ENCODE measurements around the gene TWSG1.
A peak's percentile ranks its signal among the peaks of the same experiment; 100 is the strongest.
"Not testable (repeated sequence)": the region's sequence is repeated elsewhere in the genome, so short reads cannot be mapped to it uniquely, and the experiment has no call there.

TWSG1 gene

GRCh38 chr18:9392726-9393125 is 58.2 kb downstream of the TWSG1 start:
- no peak for DNase-seq

GRCh38 chr18:9394046-9394445 is 59.5 kb downstream of the TWSG1 start:
- DNase-seq: no peak

- DNase-seq: no peak
Measured at GRCh38 chr18:9400197-9400596, 65.6 kb downstream of the TWSG1 start.

GRCh38 chr18:9401176-9401575 is 66.6 kb downstream of the TWSG1 start:
- no peak for DNase-seq

DNA sequence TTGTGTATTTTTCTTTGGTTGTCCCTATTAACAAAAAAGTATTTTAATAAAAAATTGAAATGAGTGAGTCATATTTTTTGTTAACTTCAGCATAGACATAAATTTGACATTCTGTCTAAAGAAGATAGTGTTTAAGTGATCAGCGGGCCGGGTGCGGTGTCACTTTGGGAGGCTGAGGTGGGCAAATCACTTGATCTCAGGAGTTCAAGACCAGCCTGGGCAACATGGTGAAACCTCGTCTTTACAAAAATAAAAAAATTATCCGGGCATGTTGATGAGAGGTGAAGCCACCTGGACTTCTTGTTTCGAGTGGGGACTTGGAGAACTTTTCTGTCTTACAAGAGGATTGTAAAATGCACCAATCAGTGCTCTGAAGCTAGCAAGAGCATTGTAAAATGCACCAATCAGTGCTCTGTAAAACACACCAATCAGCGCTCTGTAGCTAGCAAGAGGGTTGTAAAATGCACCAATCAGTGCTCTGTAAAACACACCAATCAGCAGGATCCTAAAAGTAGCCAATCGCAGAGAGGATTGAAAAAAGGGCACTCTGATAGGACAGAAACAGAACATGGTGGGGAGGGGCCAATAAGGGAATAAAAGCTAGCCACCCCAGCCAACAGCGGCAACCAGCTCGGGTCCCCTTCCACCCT is 67.9 kb downstream of the TWSG1 start:
- not testable (repeated sequence) for DNase-seq

GRCh38 chr18:9403795-9404564 is 69.4 kb downstream of the TWSG1 start:
- DNase-seq: no peak

DNA sequence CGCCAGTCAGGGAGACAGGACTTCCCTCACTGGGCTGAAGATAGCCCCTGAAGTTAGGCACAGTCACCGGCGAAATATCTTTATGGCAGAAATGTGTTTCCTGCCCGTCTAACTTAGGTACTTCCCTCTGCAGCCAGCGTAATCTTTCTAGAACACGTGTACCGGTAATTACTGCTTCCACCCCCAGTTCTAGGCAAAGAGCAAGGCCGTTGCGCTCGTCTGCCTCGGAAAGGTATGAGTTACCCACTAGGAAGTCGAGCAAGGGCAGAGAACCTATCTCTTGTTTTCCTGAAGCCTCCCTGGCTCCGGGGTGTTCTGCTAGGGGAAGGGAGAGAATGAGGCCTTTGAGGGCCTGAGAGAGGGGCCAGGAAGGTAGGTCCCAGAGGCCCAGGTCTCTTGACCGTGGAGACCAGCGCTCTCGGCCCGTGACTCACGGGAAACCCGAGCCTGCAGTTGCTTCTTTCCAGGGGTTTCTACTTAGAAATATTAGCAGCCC is 70.0 kb downstream of the TWSG1 start:
- DNase-seq: peak; percentile 29

GRCh38 chr18:9405130-9405529 is 70.6 kb downstream of the TWSG1 start:
- no peak for DNase-seq

- DNase-seq: no peak
Measured at GRCh38 chr18:9405977-9406376, 71.4 kb downstream of the TWSG1 start.

DNA sequence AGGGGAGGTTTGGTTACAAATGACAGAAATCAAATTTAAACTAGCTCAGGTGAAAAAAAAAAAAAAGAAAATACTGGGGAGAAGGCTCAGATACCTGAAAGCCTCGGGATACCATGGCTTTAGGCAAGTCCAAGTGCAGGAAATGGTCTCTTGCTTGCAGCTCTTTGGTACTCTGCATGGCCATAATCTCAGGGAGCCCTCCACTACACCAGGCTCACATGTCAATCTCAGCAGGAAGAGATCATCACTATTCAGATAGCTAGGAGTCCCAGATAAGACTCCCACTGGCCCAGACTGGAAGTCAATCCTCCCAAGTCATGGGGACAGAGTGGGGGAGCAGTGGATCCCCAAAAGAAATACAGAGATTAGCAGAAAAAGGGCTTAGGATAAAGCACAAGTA is 75.9 kb downstream of the TWSG1 start:
- DNase-seq: no peak

DNA sequence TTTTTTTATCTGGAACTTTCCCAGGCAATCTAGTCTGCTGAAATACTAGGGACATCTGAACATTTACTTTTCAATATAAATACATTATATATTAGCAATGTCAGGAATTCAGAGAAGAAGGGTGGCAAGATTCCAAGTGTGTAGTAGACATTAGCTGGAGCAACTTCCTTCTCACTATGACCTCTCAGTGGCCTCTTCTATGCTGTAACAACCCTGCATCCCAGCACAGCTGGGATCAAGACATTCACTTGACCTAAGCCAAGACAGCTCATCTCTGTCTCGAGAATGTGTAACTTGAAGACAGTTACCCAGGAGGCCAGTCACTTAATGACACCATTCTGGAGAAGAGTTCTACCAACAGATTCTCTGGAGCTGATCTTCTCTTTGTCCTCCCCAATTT is 79.0 kb downstream of the TWSG1 start:
- peak; percentile 87 for DNase-seq

DNA sequence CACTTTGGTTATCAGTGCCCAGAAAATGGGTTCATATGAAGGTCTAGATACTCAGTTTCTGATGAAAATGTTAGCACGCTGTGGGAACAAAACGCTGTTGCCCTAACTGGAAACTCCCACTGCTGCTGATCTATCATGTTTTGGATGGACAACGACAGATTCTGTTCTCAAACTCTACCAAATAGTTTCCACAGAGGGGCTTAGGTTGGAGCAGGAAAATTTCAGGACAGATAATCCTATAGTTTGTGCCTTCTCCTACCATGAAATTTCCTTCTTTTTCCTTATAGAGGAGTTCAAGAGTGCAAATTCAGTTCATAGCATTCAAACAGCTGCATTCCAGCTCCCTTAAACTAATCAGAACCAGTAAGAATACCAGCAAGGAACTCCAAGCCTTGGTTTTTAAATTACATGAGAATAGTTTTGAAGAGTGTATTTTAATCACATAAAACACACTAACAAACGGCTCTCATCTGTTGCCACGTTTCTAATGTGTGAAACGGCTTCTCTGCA is 82.0 kb downstream of the TWSG1 start:
- no peak for DNase-seq

DNA sequence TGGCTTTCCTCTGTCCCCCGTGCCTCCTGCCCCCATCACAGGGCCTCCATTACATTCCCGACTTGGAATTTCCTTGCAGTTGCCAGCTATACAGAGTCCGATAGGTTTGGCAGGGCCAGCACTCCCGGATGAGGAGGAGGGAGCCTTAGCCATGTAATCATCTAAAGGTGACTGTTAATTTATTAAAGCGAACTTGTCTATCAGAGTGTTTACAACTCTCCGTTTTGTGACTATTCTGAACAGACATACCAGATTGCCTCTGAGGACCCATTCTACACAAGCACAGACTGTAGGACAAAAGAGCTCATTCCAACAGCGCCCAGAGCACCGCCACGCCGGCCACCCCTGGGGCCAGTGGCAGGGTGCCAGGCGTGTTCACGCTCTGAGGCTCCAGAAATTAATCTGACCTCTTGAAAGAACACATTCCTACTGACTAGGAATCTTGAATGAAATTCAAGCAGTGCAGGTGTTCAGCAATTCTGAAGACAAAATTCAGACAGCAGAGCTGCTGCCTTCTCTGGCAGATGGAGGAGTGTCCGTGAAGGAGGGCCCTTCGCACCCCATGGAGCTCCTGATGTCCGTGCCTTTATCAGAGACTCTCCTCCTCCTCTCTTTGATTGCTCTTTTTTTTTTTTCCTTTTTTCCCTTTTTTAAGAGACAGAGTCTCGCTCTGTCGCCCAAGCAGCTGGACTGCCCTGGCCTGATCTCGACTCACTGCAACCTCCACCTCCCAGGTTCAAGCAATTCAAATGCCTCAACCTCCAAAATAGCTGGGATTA is 82.7 kb downstream of the TWSG1 start:
- DNase-seq: peak; percentile 87

DNA sequence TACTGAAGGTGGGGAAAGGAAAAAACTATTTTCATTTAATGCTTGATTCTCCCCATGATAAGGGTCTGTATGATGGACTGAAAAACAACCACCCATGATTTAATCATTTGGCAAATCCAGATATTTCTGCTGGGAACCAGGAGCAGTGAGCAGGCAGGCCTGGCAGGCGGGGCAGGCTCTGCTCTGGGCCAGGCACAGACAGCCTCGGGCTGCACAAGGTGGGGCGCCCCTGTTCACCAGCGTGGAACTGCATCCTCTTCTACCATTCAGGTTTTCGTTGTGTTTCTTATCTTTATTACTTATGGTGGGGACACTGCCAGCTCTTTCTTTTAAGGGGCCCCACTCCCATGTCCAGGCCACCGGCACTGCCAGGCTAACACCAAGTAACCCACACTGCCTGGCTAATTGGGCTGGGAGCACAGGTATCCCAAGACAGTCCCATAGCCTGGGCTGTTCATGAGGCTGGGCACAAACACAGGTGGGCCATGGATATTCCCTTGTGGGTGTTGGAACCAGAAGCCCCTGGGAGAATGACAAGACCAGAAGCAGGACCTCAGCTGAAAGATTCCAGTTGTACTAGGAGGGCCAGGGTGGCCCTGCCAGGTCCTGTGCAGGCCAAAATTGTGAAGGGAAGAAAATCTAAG is 83.6 kb downstream of the TWSG1 start:
- no peak for DNase-seq

DNA sequence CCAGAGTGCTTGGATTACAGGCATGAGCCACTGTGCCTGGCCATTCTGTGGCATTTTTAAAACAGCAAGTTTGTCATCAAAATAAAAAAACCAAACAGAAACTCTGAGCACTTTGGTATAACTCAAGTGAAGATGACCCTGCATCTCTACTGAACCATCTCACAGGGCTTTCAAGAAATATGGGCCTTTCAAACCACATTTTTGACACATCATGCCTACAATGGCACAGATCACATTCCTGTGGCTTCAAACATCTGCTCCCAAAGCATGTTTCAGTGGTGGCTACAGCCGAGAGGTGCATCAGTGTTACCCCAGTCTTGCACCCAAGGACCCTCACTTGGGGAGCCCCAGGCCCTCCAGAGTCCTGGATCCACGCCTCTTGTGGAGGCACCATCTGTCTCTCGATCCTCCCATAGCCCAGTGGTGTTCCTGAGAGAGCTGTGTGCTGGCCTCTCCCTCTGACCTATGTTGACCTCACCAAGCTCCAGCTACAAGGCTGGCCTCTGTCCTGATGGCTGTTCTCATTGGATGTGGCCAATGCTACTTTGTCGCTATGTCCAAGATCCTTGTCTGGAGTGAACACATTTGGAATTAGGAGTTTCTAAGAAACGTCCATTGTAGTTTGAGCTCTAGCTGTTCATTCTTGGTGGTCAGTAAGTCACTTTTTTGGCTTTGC is 85.5 kb downstream of the TWSG1 start:
- peak; percentile 68 for DNase-seq

DNA sequence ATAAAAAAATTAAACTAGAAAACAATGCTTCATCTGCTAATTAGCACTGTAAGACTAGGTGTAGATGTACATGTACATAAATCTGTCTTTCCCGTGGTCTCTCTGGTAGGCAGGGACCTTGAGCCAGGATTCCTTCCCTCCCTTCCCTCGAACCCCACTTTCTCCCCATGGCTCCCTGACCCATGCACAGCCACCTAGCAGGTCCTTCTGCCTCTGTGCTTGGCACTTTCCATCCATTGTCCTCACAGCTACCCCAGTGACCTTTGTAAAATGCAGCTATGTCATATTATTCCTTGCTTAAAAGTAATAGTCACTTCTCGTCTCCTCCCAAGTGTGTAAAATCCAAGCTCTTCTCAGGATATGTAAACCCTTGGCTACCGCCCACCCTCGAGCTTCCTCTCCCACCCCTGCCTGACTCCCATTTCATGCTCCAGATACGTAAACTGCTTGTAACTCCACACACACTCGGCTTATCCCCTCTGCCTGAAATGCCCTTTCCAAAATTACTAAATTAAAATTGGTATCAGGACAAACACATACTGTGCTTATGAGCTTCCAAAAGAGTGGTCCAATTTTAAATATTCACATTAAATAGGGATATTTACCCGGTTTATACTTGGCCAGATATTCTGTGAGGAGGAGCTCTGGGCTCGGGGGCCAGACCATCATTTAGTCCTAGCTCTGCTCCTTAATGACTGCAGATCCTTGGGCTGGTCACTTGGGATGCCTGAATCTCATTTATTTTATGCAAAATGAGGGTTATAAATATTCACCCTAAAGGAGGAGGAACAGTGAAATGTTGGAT is 86.7 kb downstream of the TWSG1 start:
- DNase-seq: no peak

- no peak for DNase-seq
Measured at GRCh38 chr18:9421901-9422327, 87.3 kb downstream of the TWSG1 start.

DNA sequence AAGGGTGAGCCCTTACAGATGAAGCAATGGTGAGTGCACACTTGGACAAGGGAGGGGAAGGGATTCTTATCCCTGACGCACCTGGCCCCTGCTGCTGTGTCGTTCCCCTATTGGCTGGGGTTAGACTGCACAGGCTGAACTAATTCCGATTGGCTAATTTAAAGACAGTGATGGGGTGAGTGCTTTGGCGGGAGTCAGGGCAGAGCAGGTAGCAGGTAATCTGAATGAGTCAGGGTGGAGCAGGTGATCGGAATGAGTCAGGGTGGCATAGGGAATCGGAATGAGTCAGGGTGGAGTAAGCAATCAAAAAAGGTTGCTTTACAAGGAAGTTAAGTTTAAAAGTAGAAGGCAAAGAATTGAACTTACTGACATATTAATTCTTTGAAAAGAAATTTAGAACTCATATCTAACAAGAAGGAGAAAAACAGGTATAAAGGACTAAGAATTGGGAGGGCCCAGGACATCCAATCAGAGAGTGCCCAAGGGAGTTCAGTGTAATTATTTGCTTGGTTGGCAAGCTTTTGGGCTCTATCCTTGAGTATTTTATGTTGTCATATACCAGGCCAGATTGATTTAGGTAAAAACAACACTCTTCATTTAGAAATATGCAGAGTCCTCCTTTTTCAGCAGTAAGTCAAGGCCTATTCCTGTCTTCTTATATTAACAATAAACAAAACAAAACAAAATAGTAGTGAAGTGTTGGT is 88.4 kb downstream of the TWSG1 start:
- no peak for DNase-seq

- DNase-seq: not testable (repeated sequence)
Measured at GRCh38 chr18:9423648-9424047, 89.1 kb downstream of the TWSG1 start.

DNA sequence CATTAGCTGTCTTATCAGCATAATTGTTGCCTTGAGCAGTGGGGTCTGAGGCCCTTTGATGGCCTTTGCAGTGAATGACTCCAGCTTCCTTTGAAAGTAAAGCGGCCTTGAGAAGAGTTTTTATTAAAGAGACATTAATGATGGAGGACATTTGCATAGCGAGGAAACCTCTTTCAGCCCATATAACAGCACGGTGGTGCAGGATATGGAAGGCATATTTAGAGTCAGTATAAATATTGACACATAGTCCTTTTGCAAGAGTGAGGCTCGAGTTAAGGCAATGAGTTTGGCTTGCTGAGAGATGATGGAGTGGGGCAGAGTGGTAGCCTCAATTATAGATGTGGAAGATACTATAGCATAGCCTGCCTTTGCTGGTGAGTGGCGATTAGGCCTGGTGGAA is 89.7 kb downstream of the TWSG1 start:
- not testable (repeated sequence) for DNase-seq

Data from fibroblast of skin of abdomen (primary cell).